Smooth muscle cell of the pulmonary artery (primary cell): ENCODE data around the gene USP17L19. TPM values are rescaled to one million over a fixed set of nuclear protein-coding genes. Genes with fewer than 3 reads are reported as not detected.

Experiments
- total RNA-seq: library from RNA; depleted of rRNA; stranded (reverse); fragments of >200 nt; gene quantifications from 2 replicates; pipeline ENCODE4 v1.2.3, GENCODE V29; 2014

The USP17L19 gene
- not detected in 2 replicates for total RNA-seq

GRCh38 chr4:9253078-9253477, at the start of gene USP17L19:
USP17L19 (plus strand) TSS chr4:9253378; CDS start chr4:9253378, 0 bp downstream.

DNA sequence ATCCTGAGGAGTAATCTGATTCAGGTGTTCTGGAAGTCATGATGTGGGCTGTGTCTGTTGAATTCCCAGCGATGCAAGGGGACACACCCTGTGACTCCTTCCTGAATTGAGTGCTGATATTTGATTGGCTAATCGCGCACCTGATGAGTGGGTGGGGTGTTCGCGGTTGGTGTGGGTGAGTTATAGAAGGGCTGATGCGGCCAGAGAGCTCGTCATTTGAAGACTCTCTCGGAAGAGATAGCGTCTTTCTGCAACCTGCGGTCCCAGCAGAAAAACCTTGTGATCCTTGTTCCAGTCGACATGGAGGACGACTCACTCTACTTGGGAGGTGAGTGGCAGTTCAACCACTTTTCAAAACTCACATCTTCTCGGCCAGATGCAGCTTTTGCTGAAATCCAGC, 42.8 kb upstream of the USP17L19 start, which contains the start of gene USP17L10:
TSS of gene USP17L10 (plus strand) at position 301 of the 400 bp plus-strand sequence. CDS start at position 301, 0 bp downstream.

GRCh38 chr4:9215105-9215504, 38.1 kb upstream of the USP17L19 start, which contains the start of gene USP17L11:
USP17L11 (plus strand) TSS chr4:9215405; CDS start chr4:9215405, 0 bp downstream.

GRCh38 chr4:9219852-9220251, 33.3 kb upstream of the USP17L19 start, which contains the start of gene USP17L12:
USP17L12 (plus strand) TSS chr4:9220152; CDS start chr4:9220152, 0 bp downstream.

GRCh38 chr4:9224596-9224995, 28.6 kb upstream of the USP17L19 start, which contains the start of gene USP17L13:
USP17L13 (plus strand) TSS chr4:9224896; CDS start chr4:9224896, 0 bp downstream.

DNA sequence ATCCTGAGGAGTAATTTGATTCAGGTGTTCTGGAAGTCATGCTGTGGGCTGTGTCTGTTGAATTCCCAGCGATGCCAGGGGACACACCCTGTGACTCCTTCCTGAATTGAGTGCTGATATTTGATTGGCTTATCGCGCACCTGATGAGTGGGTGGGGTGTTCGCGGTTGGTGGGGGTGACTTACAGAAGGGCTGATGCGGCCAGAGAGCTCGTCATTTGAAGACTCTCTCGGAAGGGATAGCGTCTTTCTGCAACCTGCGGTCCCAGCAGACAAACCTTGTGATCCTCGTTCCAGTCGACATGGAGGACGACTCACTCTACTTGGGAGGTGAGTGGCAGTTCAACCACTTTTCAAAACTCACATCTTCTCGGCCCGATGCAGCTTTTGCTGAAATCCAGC, 19.1 kb upstream of the USP17L19 start, which contains the start of gene USP17L15:
TSS of gene USP17L15 (plus strand) at position 301 of the 400 bp plus-strand sequence. CDS start at position 301, 0 bp downstream.

GRCh38 chr4:9243579-9243978, 9.6 kb upstream of the USP17L19 start, which contains the start of gene USP17L17:
USP17L17 (plus strand) TSS chr4:9243879; CDS start chr4:9243879, 0 bp downstream.

GRCh38 chr4:9247953-9248680, 5.1 kb upstream of the USP17L19 start, which contains the start of gene USP17L18:
USP17L18 (plus strand) TSS chr4:9248630; CDS start chr4:9248630, 0 bp downstream.

DNA sequence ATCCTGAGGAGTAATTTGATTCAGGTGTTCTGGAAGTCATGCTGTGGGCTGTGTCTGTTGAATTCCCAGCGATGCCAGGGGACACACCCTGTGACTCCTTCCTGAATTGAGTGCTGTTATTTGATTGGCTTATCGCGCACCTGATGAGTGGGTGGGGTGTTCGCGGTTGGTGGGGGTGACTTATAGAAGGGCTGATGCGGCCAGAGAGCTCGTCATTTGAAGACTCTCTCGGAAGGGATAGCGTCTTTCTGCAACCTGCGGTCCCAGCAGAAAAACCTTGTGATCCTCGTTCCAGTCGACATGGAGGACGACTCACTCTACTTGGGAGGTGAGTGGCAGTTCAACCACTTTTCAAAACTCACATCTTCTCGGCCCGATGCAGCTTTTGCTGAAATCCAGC, 4.6 kb downstream of the USP17L19 start, which contains the start of gene USP17L20:
TSS of gene USP17L20 (plus strand) at position 301 of the 400 bp plus-strand sequence. CDS start at position 301, 0 bp downstream.

DNA sequence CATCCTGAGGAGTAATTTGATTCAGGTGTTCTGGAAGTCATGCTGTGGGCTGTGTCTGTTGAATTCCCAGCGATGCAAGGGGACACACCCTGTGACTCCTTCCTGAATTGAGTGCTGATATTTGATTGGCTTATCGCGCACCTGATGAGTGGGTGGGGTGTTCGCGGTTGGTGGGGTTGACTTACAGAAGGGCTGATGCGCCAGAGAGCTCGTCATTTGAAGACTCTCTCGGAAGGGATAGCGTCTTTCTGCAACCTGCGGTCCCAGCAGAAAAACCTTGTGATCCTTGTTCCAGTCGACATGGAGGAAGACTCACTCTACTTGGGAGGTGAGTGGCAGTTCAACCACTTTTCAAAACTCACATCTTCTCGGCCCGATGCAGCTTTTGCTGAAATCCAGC, 9.4 kb downstream of the USP17L19 start, which contains the start of gene USP17L21:
TSS of gene USP17L21 (plus strand) at position 301 of the 400 bp plus-strand sequence. CDS start at position 301, 0 bp downstream.

DNA sequence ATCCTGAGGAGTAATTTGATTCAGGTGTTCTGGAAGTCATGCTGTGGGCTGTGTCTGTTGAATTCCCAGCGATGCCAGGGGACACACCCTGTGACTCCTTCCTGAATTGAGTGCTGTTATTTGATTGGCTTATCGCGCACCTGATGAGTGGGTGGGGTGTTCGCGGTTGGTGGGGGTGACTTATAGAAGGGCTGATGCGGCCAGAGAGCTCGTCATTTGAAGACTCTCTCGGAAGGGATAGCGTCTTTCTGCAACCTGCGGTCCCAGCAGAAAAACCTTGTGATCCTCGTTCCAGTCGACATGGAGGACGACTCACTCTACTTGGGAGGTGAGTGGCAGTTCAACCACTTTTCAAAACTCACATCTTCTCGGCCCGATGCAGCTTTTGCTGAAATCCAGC, 14.1 kb downstream of the USP17L19 start, which contains the start of gene USP17L22:
TSS of gene USP17L22 (plus strand) at position 301 of the 400 bp plus-strand sequence. CDS start at position 301, 0 bp downstream.

Other genes with a start within 250 kb of the USP17L19 start
- not detected in 2 replicates for gene FAM90A26, start 83.0 kb upstream of the USP17L19 start, total RNA-seq
- not detected in 2 replicates for gene USP17L10, start 42.7 kb upstream of the USP17L19 start, total RNA-seq
- gene USP17L11, start 38.0 kb upstream of the USP17L19 start, total RNA-seq: not detected in 2 replicates
- gene USP17L12, start 33.2 kb upstream of the USP17L19 start, total RNA-seq: not detected in 2 replicates
- gene USP17L13, start 28.5 kb upstream of the USP17L19 start, total RNA-seq: not detected in 2 replicates
- not detected in 2 replicates for gene USP17L15, start 19.0 kb upstream of the USP17L19 start, total RNA-seq
- not detected in 2 replicates for gene USP17L17, start 9.5 kb upstream of the USP17L19 start, total RNA-seq
- gene USP17L18, start 4.7 kb upstream of the USP17L19 start, total RNA-seq: not detected in 2 replicates
- gene USP17L20, start 4.7 kb downstream of the USP17L19 start, total RNA-seq: not detected in 2 replicates
- not detected in 2 replicates for gene USP17L21, start 9.5 kb downstream of the USP17L19 start, total RNA-seq
- not detected in 2 replicates for gene USP17L22, start 14.2 kb downstream of the USP17L19 start, total RNA-seq
- not detected in 2 replicates for gene USP17L24, start 71.8 kb downstream of the USP17L19 start, total RNA-seq
- gene USP17L25, start 76.5 kb downstream of the USP17L19 start, total RNA-seq: not detected in 2 replicates
- not detected in 2 replicates for gene USP17L26, start 81.3 kb downstream of the USP17L19 start, total RNA-seq
- gene USP17L5, start 86.0 kb downstream of the USP17L19 start, total RNA-seq: not detected in 2 replicates
- gene USP17L27, start 90.8 kb downstream of the USP17L19 start, total RNA-seq: not detected in 2 replicates
- not detected in 2 replicates for gene USP17L28, start 95.5 kb downstream of the USP17L19 start, total RNA-seq
- gene USP17L29, start 100.3 kb downstream of the USP17L19 start, total RNA-seq: not detected in 2 replicates
- gene USP17L30, start 109.8 kb downstream of the USP17L19 start, total RNA-seq: not detected in 2 replicates
- gene DEFB131A, start 191.0 kb downstream of the USP17L19 start, total RNA-seq: not detected in 2 replicates